ENCODE measurements around the gene KRT10.
"Not testable (repeated sequence)": the region's sequence is repeated elsewhere in the genome, so short reads cannot be mapped to it uniquely, and the experiment has no call there.

The KRT10 gene

DNA sequence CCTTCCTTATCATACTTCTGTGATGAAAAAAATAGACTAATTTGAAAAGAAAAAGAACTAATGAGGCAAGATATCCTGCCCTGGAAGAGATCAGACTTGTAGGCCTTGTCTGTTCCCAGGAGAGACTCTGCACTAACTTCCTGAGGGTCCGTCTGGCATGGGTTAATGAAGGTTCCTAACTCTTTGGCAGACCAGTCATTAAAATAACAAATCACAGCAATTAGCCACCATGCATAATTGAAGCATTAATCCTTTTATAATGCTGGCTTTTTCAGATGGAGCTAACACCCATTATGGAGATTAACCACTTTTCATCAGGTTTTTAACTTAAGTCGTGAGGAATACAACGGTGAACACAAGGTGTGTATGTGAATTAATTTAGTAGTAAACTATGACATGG lies 10.4 kb upstream of the KRT10 start:
- DNase-seq: no peak

DNA sequence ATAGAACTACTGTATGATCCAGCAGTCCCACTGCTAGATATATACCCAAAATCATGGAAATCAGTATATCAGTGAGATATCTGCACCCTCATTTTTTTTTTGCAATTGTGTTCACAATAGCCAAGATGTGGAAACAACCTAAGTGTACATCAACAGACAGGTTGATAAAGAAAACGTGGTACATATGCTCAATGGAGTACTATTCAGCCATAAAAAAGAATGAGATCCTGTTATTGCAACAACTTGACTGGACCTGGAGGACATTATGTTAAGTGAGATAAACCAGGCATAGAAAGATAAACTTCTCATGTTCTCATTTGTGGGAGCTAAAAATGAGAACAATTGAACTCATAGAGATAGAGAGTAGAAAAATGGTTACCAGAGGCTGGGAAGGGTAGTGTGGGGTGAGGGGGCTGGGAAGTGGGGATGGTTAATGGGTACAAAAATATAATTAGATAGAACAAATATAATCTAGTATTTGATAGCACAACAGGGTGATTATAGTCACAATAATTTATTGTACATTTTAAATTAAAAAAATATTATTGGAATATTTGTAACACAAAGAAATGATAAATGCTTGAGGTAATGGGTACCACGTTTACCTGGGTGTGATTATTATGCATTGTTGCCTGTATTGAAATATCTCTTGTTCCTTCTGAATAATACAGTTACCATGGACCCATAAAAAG lies 7.8 kb upstream of the KRT10 start:
- DNase-seq: no peak

DNA sequence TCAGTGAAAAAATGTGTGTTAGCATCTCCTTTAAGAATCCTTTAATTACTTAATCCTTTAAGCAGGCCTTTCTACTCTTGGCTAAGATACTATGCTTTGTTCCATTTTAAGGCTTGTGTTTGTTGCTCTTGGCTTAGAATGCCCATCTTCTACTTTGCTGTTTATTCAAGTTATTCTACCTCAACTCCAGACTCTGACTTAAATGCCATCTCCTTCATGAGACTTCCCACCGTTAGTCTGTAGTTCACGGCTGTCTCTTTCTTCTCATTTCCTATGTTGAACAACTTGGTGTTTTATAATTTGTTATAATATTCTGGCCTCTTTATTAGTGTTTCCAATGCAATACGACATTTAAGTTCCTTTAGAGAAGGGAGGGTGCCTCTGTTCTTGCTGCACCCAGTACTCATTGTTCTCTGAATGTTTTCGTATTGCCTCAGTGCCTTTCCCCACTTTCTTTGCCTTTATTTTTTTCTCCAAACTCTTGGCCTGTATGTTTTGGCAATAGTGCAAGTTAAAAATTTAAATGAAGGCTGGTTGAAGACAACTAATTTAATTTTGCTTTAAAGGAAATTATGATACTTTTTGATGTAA lies 6.1 kb upstream of the KRT10 start:
- DNase-seq: no peak

DNA sequence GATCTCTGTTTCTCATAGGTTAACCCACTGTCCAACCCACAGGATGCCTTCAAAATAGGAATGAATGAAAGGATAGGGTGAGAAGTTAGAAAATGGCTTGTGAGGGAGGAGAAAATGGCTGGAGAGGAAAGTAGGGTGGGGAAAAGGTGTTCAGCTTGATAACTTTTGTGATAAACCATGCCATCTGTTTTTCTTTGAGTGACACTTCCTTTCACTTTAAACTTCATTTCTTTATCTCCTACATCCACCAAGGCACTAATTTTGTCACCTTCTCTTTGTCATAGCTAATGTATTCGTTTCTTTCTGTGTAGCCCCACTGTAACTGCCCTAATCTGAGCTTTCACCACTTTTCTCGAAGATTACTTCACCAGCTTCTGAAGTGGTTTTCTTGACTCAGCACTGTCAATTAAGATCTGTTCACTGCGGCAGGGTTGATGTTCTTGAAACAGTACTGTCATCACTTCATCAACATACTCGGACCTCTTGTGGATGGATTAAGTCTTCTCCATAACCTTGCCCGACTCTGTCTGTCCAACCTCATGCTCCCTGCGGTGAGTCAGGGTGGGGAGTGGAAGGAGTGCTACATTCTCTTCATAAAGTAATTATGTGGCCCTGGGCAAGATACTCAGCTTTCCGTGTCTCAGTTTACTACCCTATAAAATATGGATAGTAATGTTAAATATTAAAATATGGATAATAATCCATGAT lies 5.5 kb upstream of the KRT10 start:
- no peak for DNase-seq

DNA sequence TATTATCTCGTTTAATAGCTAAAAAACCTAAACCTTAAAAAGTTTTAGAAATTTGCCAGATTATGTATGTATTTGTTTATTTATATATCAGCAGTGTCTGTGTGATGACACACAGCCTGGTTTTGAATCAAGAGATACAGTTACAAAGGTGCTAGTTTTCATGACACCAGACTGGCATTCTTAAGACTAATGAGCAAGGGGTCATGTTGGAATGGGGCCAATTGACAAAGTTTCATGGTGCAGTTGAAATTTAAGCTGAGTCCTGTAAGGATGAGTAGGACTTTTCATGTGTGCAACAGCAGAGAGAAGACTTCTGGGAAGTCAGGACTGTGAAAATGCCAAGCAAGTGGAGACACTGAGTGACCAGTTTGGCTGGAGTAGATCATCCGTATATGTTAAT lies 3.2 kb upstream of the KRT10 start:
- DNase-seq: no peak

DNA sequence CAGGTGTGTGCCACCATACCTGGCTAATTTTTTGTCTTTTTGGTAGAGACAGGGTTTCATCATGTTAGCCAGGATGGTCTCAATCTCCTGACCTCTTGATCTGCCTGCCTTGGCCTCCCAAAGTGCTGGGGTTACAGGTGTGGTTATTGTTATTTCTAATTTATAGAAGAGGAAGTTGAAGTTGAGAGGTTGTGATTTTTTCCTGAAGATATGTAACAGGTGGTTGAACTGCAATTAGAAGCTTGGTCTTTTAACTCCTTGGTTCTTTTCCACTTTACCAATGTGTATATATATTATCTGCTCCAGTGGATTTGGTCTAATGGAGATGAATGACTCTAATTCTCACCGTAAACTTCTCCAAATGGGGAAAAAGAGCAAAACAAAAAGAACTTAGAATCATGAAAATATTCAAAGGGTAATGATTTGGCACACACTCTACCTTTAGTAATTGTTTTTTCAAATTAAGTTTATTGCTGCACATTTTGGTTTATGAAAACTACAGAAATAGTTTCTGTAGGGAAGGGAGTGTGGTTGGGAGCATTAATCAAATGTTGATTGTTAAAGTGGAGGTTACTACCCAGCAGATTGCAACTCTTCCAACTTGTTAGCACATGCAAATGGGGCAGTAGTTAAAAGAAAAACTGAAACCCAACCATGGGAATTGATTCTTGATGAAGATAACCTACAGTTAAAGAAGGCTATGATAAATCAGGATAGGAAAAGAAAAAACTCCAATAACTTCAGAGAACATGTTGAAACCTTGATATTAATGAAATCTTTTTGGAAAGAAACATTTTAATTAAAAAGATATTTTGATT lies 1.8 kb upstream of the KRT10 start:
- DNase-seq: no peak

DNA sequence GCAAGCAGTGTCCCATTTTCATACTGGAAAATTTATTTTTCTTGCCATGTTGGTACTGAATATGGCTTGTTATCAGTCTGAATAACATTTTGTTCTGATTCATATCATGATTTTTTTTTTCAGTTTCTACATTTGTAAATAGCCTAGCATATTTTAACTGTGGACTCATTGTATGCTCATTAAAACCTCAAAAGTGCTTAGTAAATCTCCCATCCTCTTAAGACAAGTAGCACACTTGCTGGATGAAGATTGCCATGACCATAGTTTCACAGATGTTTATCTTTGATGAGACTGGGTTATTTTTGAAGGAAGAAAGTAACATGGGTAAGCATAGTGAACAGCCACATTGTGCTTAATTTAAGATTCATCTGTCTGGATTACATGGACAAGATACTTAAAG lies 878 bp downstream of the KRT10 start:
- DNase-seq: no peak

DNA sequence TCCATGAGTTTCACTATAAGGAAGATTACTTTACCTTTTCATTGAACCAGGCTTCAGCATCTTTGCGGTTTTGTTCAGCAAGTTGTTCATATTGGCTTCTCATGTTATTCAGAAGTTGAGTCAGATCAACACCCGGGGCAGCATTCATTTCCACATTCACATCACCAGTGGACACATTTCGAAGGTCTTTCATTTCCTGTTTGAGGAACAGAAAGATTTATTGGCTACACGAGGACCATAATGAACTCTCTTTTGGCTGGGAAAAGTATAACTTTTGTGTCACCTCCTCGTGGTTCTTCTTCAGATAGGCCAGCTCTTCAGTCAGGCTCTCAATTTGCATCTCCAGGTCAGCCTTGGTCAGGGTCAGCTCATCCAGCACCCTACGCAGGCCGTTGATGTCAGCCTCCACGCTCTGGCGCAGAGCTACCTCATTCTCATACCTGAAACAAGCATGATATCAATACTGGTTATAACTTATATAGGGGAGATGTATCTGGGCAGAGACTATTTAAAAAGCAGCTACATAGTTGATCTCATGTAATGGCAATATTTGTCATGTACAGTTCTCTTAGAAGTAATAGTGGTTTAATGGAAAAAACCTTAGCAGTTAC lies 2.1 kb downstream of the KRT10 start:
- no peak for DNase-seq

DNA sequence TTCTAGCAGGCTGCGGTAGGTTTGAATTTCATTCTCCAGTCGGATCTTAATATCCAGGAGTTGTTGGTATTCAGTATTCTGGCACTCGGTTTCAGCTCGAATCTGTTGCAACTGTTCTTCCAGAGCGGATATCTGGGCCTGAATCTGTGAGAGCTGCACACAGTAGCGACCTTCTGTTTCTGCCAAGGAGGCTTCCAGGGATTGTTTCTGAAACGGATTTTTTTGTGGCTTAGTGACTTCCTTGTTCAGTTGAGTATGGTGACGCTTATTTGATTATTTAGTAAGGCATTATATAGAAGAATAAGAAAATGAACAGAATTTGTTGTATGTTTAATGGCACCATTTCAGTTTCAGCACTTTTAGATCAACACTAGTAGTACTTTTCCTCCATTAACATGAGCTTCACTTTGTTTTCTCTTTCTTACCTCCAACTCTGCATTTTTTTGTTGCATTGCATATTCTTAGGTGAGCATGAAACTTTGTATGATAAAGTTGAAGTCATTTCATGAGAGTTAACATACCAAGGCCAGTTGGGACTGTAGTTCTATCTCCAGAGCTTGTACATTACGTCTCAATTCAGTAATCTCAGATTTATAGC lies 2.8 kb downstream of the KRT10 start:
- no peak for DNase-seq

DNA sequence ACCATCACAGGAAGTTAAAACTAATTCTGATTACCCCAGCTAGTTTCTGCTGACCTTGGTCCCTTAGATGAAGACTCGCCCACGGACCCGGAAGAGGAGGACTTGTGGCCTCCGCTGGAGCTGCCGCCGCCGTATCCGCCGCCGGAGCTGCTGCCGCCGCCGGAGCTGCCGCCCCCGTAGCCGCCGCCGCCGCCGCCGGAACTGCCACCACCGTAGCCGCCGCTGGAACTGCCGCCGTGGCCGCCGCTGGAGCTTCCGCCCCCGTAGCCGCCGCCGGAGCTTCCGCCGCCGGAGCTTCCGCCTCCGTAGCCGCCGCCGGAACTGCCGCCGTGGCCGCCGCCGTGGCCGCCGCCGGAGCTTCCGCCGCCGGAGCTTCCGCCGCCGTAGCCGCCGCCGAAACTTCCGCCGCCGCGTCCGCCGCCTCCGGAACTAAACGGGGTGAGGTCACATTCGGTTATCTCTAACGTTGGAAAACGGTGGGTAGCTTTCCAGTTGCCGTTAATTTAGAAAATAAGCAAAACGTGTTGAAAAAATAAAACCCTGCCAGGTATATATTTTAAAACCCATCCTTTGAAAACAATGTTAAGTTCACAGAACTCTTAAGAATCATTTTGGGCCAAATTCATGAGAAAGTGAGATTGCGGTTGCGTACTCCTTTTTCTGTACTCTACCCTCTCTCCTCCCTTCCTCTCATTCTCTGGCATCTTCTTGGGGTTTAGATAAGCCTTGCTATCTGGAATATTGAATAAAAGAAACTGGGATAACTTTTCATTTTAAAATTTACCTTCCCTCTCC lies 3.5 kb downstream of the KRT10 start:
- peak; percentile 84 to 91 for DNase-seq

DNA sequence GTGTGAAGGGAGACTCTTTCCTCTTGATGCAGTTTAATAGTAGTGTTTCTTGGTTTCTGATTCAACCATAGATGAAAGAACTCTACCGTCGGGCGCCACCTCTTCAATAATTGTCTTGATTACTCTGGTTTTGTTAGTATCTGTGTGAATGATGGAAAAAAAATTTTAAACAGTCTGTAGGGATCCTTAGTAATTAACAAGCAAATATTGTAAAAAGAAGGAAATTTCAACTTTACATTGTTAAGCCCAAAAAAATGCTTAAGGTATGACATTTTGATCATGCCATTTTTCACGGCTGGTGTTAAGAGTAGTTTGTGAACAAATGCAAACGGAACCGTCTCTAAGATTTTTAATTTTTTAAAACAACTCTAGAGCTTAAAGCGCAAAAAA lies 4.1 kb downstream of the KRT10 start:
- no peak for DNase-seq

DNA sequence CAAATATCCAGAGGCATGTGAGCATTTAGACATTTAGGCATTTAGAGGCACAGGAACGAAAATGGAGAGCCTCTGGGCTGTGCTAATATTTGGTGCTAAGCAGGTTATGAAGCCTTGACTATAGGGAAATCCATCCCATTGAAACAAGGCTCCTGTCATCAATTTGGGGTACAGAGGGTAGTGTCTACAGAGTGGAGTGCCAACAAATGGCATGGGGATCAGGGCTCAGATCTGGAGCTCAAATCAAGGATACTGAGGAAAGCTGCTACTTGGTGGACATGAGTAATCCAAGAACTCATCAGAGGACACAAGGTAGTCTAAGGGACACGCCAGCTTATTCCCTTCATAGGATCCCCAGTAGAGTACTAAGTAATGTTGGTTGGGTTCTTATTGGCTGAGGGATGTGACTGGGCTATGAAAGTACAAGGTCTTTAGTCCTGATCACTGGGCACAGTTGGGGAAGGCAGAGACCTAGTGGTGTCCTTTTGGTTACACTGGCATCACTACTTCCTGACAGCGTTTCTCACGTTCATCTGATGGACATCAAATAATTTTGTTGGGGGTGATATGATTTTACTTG lies 5.2 kb downstream of the KRT10 start:
- no peak for DNase-seq

DNA sequence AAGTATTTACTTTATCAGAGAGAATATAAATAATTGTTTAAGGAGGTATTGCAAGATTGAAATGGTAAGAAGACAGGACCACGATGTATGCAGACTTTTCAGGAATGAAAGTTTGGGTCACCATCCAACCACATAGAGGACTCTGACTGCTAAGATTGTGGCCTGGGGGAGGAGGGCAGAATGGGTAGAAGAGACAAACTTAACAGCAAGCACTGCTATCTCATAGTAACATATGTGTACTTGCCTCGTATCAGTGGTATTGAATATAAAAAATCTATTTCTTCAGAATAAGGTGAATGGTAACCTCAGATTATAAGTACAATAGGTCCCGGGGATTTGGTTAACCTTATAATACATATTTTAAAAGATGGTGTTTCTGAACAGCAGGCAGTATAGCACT lies 5.8 kb downstream of the KRT10 start:
- no peak for DNase-seq

DNA sequence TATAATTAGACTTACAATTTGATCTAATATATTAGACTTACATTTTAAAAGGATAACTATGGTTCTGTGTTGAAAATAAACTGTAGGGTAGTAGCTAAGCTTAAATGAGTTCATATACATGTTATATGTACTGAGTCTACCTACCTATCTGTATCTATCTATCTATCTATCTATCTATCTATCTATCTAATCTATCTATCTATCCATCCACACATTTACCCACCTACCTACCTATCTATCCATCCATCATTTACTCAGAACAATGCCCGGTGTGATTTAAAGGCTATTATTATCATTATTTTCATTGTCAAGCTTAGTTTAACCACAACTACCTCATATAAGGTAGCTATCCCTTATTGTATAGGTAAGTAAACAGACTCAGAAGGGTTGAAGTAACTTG lies 7.0 kb downstream of the KRT10 start:
- DNase-seq: no peak

DNA sequence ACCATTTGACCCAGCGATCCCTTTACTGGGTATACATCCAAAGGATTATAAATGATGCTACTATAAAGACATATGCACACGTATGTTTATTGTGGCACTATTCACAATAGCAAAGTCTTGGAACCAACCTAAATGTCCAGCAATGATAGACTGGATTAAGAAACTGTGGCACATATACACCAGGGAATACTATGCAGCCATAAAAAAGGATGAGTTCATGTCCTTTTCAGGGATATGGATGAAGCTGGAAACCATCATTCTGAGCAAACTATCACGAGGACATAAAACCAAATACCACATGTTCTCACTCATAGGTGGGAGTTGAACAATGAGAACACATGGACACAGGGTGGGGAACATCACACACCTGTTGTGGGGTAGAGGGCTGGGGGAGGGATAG lies 7.8 kb downstream of the KRT10 start:
- DNase-seq: not testable (repeated sequence)

DNA sequence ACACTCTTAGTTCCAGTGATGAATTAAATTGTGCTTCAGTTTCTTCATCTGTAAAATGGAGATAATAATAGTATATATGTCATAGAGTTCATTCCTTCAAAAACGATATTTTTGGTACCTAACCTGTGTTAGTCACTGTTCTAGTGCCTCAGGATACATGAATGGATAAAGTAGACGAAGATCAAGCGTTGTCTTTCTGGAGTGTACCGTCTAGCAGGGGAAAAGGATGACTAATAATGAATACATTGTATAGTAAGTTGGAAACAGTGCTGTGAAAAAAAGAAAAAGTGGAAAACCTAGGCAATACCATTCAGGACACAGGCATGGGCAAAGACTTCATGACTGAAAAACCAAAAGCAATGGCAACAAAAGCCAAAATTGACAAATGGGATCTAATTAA lies 8.6 kb downstream of the KRT10 start:
- DNase-seq: no peak

DNA sequence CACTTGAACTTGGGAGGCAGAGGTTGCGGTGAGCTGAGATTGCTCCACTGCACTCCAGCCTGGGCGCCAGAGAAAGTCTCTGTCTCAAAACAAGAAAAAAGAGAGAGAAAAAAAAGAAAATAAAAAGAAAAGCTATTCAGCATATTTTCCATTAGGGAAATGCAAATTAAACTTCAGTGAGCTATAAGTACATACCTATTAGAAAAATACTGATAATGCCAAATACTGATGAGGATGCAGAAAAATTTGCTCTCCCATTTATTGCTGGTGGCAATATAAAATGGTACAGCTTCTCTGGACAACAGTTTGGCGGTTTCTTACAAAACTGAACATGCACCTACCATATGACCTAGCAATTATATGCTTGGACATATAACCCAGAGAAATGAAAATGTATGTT lies 9.8 kb downstream of the KRT10 start:
- no peak for DNase-seq

DNA sequence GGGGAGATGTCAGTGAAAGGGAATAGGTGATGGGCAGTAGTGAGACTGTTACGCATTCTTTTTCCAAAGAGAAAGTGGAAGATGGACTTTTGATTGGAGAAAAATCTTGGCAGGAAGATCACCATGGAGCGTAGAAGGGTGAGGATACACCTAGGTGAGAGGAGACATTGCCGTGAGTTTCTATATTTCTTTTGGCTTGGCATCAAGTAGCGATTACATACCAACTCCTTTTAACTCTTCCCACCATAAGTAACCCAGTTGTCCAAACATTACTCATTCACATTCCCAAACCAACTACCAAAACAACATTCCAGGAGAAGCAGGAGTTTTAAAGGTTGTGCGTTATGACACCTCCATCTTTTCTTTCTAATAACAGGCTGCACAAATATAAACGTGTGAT lies 11.9 kb downstream of the KRT10 start:
- DNase-seq: no peak

DNA sequence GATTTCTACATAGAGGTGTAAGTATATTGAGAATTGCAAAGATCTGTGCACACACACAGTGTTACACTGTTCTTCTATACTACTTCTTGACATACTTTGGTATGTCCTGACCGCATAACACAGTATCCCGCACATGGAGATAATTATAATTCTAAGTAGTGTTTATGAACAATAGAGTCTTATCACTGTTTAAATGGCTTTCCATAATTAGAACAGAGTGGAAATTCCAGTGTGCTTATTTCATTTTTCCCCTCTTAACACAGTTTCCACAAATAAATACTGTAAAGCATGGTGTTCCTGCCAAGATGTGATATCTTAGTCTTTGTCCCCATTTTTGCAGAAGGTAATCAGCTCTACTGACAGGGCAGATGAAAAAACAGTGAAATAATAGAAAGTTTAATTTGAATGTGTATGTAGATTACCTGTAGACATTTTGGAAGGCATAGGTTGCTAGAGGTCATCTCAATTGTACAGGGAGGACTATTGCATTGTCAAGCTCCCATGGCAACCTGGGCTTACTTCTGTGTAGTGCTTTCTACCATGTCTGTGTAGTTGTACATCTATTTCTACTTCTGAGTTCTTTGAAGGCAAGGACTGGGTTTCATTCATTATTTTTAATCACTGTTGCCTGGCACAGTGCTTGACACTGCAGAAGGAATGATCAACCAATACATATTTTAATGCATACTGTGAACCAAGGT lies 12.5 kb downstream of the KRT10 start:
- no peak for DNase-seq

DNA sequence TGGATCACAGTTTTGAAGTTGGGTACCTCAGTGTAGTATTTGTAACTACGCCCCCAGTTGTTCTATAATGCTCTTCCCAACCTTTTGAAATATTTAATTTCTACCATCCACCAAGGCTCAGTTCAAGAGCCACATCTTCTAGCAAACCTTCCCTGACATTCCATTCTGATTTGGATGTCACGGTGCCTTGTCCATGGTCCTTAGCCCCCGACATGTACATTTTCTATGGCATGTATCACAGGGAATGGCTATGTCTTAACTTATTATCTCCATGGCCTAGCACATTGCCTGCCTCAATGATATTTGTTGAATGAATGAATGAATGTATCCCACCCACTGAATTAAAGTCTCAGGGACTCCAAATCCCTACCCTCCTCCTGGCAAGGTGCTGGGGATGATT lies 16.3 kb downstream of the KRT10 start:
- DNase-seq: no peak

DNA sequence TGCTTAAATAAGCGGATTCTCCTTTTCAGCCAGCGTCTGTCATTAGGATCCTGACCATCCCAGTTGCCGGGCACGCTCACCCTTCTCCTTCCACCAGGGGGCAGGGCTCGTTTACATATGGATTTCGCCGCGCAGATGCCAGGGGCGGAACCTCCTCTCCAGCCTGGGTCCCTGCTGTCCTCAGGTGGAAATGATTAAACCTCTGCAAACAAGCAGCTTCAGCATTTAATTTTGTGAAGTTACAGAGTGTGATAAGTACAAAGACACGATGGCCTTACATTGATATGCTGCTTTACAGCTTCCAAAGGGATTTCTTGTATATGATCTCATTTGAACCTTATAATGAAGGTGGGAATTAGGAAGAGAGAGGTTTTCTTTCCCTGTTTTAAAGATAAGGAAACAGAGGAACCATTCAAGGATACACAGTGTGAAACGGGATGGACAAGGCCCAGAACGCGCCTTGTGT lies 18.8 kb downstream of the KRT10 start:
- DNase-seq: peak; percentile 84 to 86

All from activated T-cell treated with anti-CD3 and anti-CD28 coated beads, Interleukin-2, amount 50 U/mL, for 48 hours (primary cell).